GM19238 (cell line): ENCODE measurements around the gene DERA.

Experiments
- DNase-seq: peaks from one replicate; pipeline ENCODE4 v3.0.0; 2011; ENCODE audit warnings: low spot score; ENCODE audit not compliant: insufficient read length

DERA gene

DNA sequence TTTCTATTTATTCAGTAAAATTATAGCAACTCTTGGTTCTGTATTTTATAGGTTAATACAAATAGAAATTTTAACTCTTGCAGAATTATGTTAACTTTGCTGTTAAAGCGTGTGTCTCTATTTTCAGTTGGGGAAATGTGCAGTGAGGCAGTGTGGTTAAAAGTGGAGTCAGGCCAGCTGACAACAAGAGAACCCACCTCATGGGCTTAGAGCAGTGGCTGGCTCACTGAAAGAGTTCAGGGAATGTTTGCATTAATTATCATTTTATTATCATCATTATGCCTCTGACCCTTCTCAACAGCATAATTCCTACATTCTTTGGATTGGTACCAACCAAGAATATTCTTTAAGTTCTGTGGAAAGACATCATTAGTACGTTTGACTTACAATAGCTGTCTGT is 163.8 kb downstream of the DERA start:
- DNase-seq: no peak

DNA sequence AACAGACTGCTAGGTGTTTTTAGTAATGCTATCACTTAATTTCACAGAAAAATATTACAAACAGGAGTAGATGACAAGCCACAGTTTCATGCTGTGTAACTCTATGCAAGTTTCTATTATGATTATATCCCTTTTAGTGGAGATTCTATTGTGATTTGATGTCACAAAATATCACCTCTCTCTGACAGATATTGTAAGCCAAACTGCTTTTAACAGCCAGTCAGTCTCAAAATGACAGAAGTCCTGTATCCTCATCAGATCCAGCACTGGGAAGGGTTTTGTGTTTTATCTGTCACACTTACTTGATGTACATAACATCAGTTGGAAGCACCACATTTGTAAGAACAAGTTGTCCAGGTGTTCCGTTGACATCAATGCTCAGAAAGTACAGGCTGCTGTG is 164.8 kb downstream of the DERA start:
- no peak for DNase-seq

DNA sequence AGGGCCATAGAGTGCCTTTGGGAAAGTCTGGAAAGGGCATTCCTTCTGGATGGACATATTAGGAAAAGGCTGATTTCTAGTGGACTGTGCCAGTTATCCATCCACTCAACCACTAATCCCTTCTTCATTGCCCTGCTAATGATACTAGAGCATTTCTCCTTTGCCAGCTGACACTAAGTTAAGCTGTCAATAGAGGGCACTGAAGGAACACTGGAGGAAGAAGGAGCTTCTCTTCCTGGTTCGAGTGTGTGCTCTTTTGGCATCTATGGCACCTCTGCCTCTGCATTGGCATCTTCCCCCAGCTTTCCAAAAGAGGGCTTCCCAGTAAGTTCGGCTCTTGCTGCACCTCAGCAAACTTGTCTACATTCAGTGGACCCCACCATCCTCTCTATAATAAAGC is 165.4 kb downstream of the DERA start:
- peak; percentile 13 for DNase-seq

DNA sequence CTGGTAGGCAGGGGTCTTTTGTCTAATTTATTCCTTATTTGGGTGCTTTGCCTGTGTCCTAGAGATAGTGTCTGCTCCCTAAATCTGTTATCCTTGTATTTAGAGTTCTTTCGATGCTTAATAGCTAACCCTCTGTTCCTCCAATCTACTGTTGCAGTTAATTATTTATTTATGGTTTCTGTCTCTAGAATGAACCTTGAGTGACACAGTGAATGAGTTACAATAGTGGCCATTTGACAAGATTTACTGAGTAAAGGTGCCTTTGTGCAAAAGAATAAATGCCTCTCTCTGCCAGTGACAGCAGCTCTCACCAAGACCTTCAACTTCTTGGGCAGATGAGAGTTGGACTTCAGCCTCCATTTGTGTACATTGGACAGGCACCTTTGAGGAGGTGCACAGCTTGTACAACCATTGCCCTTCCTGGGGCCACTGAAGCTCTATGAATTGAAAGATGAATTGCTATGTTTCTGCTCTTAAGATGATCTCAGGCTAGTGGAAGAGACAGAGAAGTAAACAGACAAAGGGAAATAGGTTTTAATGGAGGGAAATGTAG is 165.9 kb downstream of the DERA start:
- DNase-seq: no peak

- no peak for DNase-seq
Measured at GRCh38 chr12:16086462-16086861, 175.3 kb downstream of the DERA start.

GRCh38 chr12:16086942-16087341 is 175.8 kb downstream of the DERA start:
- no peak for DNase-seq
